Kidney (tissue), 14 donors: ENCODE data around the gene RNF44. TPM values are rescaled to one million over a fixed set of nuclear protein-coding genes. Genes with fewer than 3 reads are reported as not detected.
A peak's percentile ranks its signal among the peaks of the same experiment; 100 is the strongest.

Experiments used
- DNase-seq, 5 donors: peaks; one replicate each; pipeline ENCODE4 v3.0.0-alpha.2; 2013 to 2020
- FAIRE-seq: peaks from 2 replicates; lab custom pipeline; 2012; peaks lifted over from hg19 to GRCh38; lab: Jason Lieb, UNC
- H3K27ac ChIP-seq, 2 donors: one replicate each; pipeline ENCODE4 v1.7.0; 2013; ENCODE audit warnings: low read depth in 2 of 2, low read length in 2 of 2, inconsistent platforms in 1 of 2
- H3K27me3 ChIP-seq: one replicate; pipeline ENCODE4 v1.7.1; 2013; ENCODE audit warnings: low read length, inconsistent platforms; ENCODE audit not compliant: control insufficient read depth, insufficient read depth
- H3K36me3 ChIP-seq, 3 donors: one replicate each; pipeline versions ENCODE4 v1.7.0 to v1.7.1; 2013; ENCODE audit warnings: low read length in 3 of 3, control low read depth in 1 of 3, inconsistent platforms in 1 of 3; ENCODE audit not compliant: insufficient read depth in 3 of 3, control insufficient read depth in 2 of 3
- H3K4me1 ChIP-seq, 3 donors: one replicate each; pipeline versions ENCODE4 v1.7.0 to v1.7.1; 2013; ENCODE audit warnings: low read length in 3 of 3, inconsistent platforms in 1 of 3, low read depth in 1 of 3; ENCODE audit not compliant: control insufficient read depth in 2 of 3, insufficient read depth in 2 of 3
- H3K4me3 ChIP-seq, 3 donors: one replicate each; pipeline versions ENCODE4 v1.7.0 to v1.8.1; 2013; ENCODE audit warnings: low read length in 3 of 3, control low read depth in 1 of 3, inconsistent platforms in 1 of 3
- H3K9ac ChIP-seq, 3 donors: one replicate each; pipeline versions ENCODE4 v1.7.0 to v1.7.1; 2013; ENCODE audit warnings: low read length in 3 of 3, control low read depth in 1 of 3, inconsistent platforms in 1 of 3
- H3K9me3 ChIP-seq, 3 donors: one replicate each; pipeline versions ENCODE4 v1.7.0 to v1.7.1; 2013; ENCODE audit warnings: low read length in 3 of 3, control low read depth in 1 of 3, inconsistent platforms in 1 of 3; ENCODE audit not compliant: control insufficient read depth in 2 of 3, insufficient read depth in 1 of 3
- intact Hi-C: fragments of 100-400 bp; cut with DNase I; formaldehyde crosslinking; loops from one replicate; pipeline ENCODE4 v1.11.1; 2022
- polyA plus RNA-seq: library from polyadenylated mRNA; stranded (reverse); fragments of 350-450 nt; fragmentation: Illumina TruSeq; extraction: RNeasy Lipid Tissue Mini Kit (QIAGEN cat#74804); gene quantifications from one replicate; pipeline ENCODE4 v1.2.3, GENCODE V29; 2014; ENCODE audit warnings: low read depth, low replicate concordance; ENCODE audit not compliant: insufficient read depth
- total RNA-seq: library from RNA; stranded (reverse); fragmentation: NEBNext Ultra II Directional; extraction: Animal tissue kit (Norgen Biotek cat#: 25700); gene quantifications from one replicate; pipeline ENCODE4 v1.2.1, GENCODE V29; 2021
- TF ChIP-seq, protein P1 (sequence below): IDR thresholded peaks from 3 replicates; pipeline ENCODE4 v1.5.1; 2012; ENCODE audit warnings: mild to moderate bottlenecking, moderate library complexity, borderline replicate concordance; ENCODE audit not compliant: insufficient read depth; ENCODE audit errors: extremely low read depth
- donor health status: control.
- donor health status: control.
- donor health status: control.
- donor health status: control.
- donor health status: control.
- donor health status: DM: yes; HTN: yes; CAD: no.
- donor health status: Normal renal cell carcinoma (clear cell type).

RNF44 gene
- total and polyA plus RNA-seq, 2 donors from 2014 or later, result 12.5 to 61.8 TPM

DNA sequence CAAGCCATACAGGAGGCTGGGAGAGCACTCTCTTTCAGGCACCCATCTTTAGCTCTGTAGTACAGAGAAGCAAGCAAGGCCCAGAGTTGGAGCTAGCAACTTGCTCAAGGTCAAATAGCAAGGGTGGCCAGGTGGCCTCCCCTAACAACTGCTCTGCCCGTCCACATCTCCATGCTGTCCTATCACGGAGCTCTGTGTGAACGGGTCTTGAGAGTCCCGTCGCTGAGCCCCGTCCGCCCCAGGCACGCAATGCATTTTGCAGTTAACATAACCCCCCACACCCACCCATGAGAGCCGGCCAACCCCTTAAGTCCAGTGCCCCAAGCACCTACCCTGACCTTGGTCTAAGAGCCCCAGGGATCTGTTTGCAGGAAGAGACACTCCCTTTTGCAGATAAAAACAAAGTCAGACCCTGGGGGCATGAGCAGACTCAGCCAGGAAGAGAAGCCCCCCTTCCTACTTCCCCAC, 1.5 kb downstream of the RNF44 start:
- peaks cover 2 to 30% (median 13%) of the 10 kb centered on the region in 3 donors for H3K4me1 ChIP-seq
- H3K9ac ChIP-seq, result peak overlapping the region; percentile 46 to 91 (median 79)
- intact Hi-C loops, result no loop called here
- peak in 3 of 5 donors; percentile 33 to 78 (median 42) for DNase-seq
- TF ChIP-seq, protein P1, sequence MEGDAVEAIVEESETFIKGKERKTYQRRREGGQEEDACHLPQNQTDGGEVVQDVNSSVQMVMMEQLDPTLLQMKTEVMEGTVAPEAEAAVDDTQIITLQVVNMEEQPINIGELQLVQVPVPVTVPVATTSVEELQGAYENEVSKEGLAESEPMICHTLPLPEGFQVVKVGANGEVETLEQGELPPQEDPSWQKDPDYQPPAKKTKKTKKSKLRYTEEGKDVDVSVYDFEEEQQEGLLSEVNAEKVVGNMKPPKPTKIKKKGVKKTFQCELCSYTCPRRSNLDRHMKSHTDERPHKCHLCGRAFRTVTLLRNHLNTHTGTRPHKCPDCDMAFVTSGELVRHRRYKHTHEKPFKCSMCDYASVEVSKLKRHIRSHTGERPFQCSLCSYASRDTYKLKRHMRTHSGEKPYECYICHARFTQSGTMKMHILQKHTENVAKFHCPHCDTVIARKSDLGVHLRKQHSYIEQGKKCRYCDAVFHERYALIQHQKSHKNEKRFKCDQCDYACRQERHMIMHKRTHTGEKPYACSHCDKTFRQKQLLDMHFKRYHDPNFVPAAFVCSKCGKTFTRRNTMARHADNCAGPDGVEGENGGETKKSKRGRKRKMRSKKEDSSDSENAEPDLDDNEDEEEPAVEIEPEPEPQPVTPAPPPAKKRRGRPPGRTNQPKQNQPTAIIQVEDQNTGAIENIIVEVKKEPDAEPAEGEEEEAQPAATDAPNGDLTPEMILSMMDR, result no peak
- peak overlapping the region; percentile 48 to 99 (median 79) for H3K4me3 ChIP-seq
- no peaks in the 10 kb centered on the region for H3K27me3 ChIP-seq
- peaks cover 0 to 9% (median 5%) of the 10 kb centered on the region in 3 donors for H3K36me3 ChIP-seq
- H3K9me3 ChIP-seq, result no peaks in the 10 kb centered on the region
- H3K27ac ChIP-seq, result peak overlapping the region; percentile 96 to 98
- FAIRE-seq, result no peak

DNA sequence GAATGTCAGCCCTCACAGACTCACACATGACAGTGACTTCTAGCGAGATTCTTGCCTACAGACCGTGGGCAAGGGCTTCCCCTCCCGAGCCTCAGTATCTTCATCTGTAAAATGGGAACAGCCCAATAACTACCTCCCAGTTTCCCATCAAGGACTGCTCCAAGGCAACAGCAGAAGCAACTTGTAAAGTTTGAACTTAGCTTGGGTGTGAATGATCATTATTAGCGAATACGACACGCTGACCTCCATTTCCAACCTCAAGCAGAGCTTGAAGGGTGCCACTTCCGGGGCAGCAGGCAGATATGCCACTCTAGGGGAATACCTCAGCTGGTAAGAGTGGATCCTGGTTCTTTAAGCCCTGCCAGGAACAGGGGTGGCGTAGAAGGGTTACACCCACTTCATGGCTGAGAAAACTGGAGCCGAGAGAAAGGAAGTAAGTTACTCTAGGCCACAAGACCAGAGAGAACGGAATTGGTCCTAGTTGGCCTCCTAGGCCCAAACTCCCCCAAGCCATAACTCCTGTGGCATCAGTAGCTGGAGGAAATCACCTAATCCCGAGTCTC, 2.0 kb downstream of the RNF44 start:
- no peaks in the 10 kb centered on the region for H3K9me3 ChIP-seq
- peak overlapping the region; percentile 46 to 91 (median 79) for H3K9ac ChIP-seq
- H3K4me3 ChIP-seq, result peak overlapping the region; percentile 48 to 99 (median 79)
- FAIRE-seq (no peak), DNase-seq (peak in 3 of 5 donors; percentile 27 to 68 (median 63))
- intact Hi-C loops, result no loop called here
- H3K27ac ChIP-seq, result peak overlapping the region; percentile 96 to 98
- peaks cover 0 to 9% (median 5%) of the 10 kb centered on the region in 3 donors for H3K36me3 ChIP-seq
- TF ChIP-seq, protein P1, result no peak
- H3K27me3 ChIP-seq, result no peaks in the 10 kb centered on the region
- H3K4me1 ChIP-seq, result peaks cover 2 to 30% (median 13%) of the 10 kb centered on the region in 3 donors

DNA sequence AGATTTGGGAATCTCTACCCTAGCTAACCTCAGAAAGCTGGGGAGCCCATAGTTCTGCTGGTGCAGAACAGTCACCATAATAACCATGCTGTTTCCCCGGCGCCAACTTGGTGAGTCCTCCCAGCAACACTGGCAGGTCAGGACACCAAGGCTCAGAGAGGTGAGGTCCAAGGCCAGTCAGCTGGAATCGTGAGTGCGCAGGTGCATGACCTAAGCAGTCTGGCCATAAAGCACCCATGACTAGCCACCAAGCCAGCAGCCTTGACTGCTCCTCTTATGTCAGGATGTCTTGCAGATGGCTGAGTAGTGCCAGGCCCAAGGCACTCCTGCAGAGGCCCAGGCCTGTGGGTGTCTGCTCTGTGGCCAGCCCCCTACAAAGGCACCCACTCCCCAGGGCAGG, 2.6 kb downstream of the RNF44 start:
- no peak for FAIRE-seq
- H3K4me3 ChIP-seq, result peak overlapping the region in 2 of 3 donors; percentile 48 to 99
- no peak overlapping the region for H3K9ac ChIP-seq

More for the DNA sequence above, 2.6 kb downstream of the RNF44 start:
- H3K9me3 ChIP-seq, result no peaks in the 10 kb centered on the region
- DNase-seq, result peak in 1 of 5 donors; percentile 72
- intact Hi-C loops, result no loop called here
- TF ChIP-seq, protein P1, result no peak
- H3K27me3 ChIP-seq, result no peaks in the 10 kb centered on the region
- H3K36me3 ChIP-seq, result peaks cover 0 to 11% (median 5%) of the 10 kb centered on the region in 3 donors
- peak overlapping the region; percentile 96 to 98 for H3K27ac ChIP-seq
- H3K4me1 ChIP-seq, result peaks cover 2 to 30% (median 13%) of the 10 kb centered on the region in 3 donors
